Skin of body (tissue), 2 donors: ENCODE data around the gene PRR5. TPM values are rescaled to one million over a fixed set of nuclear protein-coding genes. Genes with fewer than 3 reads are reported as not detected.
A peak's percentile ranks its signal among the peaks of the same experiment; 100 is the strongest.
"Not testable (repeated sequence)": the region's sequence is repeated elsewhere in the genome, so short reads cannot be mapped to it uniquely, and the experiment has no call there.

Source experiments
- DNase-seq: peaks from one replicate; lab custom pipeline; 2025; lab: John Stamatoyannopoulos, UW
- total RNA-seq: library from RNA; depleted of rRNA; stranded (reverse); fragments of >200 nt; gene quantifications from one replicate; pipeline ENCODE4 v1.2.3, GENCODE V29; 2014

Gene PRR5
- total RNA-seq, 1 donor from 2014 or later, result 10.1 TPM

GRCh38 chr22:44733426-44734106 is 31.6 kb downstream of the PRR5 start:
- no peak for DNase-seq

- no peak for DNase-seq
Observed at GRCh38 chr22:44734278-44734677, 32.3 kb downstream of the PRR5 start.

- no peak for DNase-seq
Observed at GRCh38 chr22:44734801-44735517, 33.0 kb downstream of the PRR5 start.

GRCh38 chr22:44735518-44736428 is 33.8 kb downstream of the PRR5 start:
- peak; percentile 40 for DNase-seq

- DNase-seq, result no peak
Observed at GRCh38 chr22:44736581-44737405, 34.8 kb downstream of the PRR5 start.

- no peak for DNase-seq
Observed at GRCh38 chr22:44737406-44738346, 35.7 kb downstream of the PRR5 start.

- no peak for DNase-seq
Observed at GRCh38 chr22:44738347-44738715, 36.3 kb downstream of the PRR5 start.

GRCh38 chr22:44739024-44739423 is 37.0 kb downstream of the PRR5 start:
- DNase-seq, result no peak

- not testable (repeated sequence) for DNase-seq
Observed at GRCh38 chr22:44739666-44740065, 37.7 kb downstream of the PRR5 start.

GRCh38 chr22:44740307-44740706 is 38.3 kb downstream of the PRR5 start:
- DNase-seq, result no peak

- no peak for DNase-seq
Observed at GRCh38 chr22:44741929-44742328, 39.9 kb downstream of the PRR5 start.

- DNase-seq, result no peak
Observed at GRCh38 chr22:44743247-44743646, 41.2 kb downstream of the PRR5 start.

GRCh38 chr22:44743804-44744211 is 41.8 kb downstream of the PRR5 start:
- DNase-seq, result no peak

GRCh38 chr22:44745853-44746789 is 44.1 kb downstream of the PRR5 start:
- DNase-seq, result no peak

- DNase-seq, result not testable (repeated sequence)
Observed at GRCh38 chr22:44747784-44748127, 45.8 kb downstream of the PRR5 start.

GRCh38 chr22:44748524-44748923 is 46.5 kb downstream of the PRR5 start:
- no peak for DNase-seq

- DNase-seq, result no peak
Observed at GRCh38 chr22:44750481-44750880, 48.5 kb downstream of the PRR5 start.

GRCh38 chr22:44752285-44753188 is 50.5 kb downstream of the PRR5 start, which contains the start of gene ARHGAP8:
ARHGAP8 (plus strand) TSS chr22:44752575; CDS start chr22:44786528, 33,953 bp downstream.
- no peak for DNase-seq
